HG02884 (cell line): ENCODE data around the gene LRRC71.

Source experiments
- ATAC-seq: cut with Tn5 transposase; IDR thresholded peaks from one replicate; pipeline ENCODE4 v1.9.1; 2021; ENCODE audit warnings: mild to moderate bottlenecking, moderate library complexity; ENCODE audit not compliant: unreplicated experiment

The LRRC71 gene

GRCh38 chr1:156920233-156921052, at the start of gene LRRC71:
LRRC71 (plus strand) TSS chr1:156920632; CDS start chr1:156920804, 172 bp downstream.
- ATAC-seq: no peak

- ATAC-seq: no peak
These were observed 46.8 kb upstream of the LRRC71 start for GRCh38 chr1:156873659-156874058.

GRCh38 chr1:156874142-156874541, 46.3 kb upstream of the LRRC71 start:
- ATAC-seq: no peak

GRCh38 chr1:156874572-156875340, 45.7 kb upstream of the LRRC71 start:
- ATAC-seq: no peak

- ATAC-seq: no peak
These were observed 45.2 kb upstream of the LRRC71 start for GRCh38 chr1:156875341-156875615.

- no peak for ATAC-seq
These were observed 44.2 kb upstream of the LRRC71 start for GRCh38 chr1:156876281-156876680.

- no peak for ATAC-seq
These were observed 42.8 kb upstream of the LRRC71 start for GRCh38 chr1:156877433-156878170.

- ATAC-seq: no peak
These were observed 40.6 kb upstream of the LRRC71 start for GRCh38 chr1:156879876-156880275.

- no peak for ATAC-seq
These were observed 40.0 kb upstream of the LRRC71 start for GRCh38 chr1:156880473-156880872.

GRCh38 chr1:156881101-156881500, 39.3 kb upstream of the LRRC71 start:
- ATAC-seq: no peak

- ATAC-seq: no peak
These were observed 38.8 kb upstream of the LRRC71 start for GRCh38 chr1:156881663-156882062.

- ATAC-seq: no peak
These were observed 37.9 kb upstream of the LRRC71 start for GRCh38 chr1:156882543-156882942.

- no peak for ATAC-seq
These were observed 36.5 kb upstream of the LRRC71 start for GRCh38 chr1:156883919-156884318.

- ATAC-seq: no peak
These were observed 35.8 kb upstream of the LRRC71 start for GRCh38 chr1:156884560-156885184.

- ATAC-seq: no peak
These were observed 35.1 kb upstream of the LRRC71 start for GRCh38 chr1:156885314-156885713.

- no peak for ATAC-seq
These were observed 34.5 kb upstream of the LRRC71 start for GRCh38 chr1:156885880-156886355.

GRCh38 chr1:156886583-156887281, 33.7 kb upstream of the LRRC71 start:
- ATAC-seq: no peak

GRCh38 chr1:156887317-156887716, 33.1 kb upstream of the LRRC71 start:
- ATAC-seq: no peak

GRCh38 chr1:156887734-156888133, 32.7 kb upstream of the LRRC71 start:
- ATAC-seq: no peak

GRCh38 chr1:156889802-156890580, 30.4 kb upstream of the LRRC71 start:
- no peak for ATAC-seq
